K562 (cell line): ENCODE data around the gene PRSS8. TPM values are rescaled to one million over a fixed set of nuclear protein-coding genes. Genes with fewer than 3 reads are reported as not detected.

ENCODE experiments used
- ATAC-seq: fragments of 200-7000 bp; cut with Tn5 transposase; 3 replicates; pipeline ENCODE4 v1.9.1; 2020; ENCODE audit warnings: moderate library complexity
- BruUV-seq: library from RNA; stranded (reverse); fragments of 400-500 nt; replicated peaks from 2 replicates; lab custom pipeline; 2021; lab: Mats Ljungman, UMichigan
- CTCF ChIA-PET: fragments of 300-600 bp; formaldehyde crosslinking; extraction: SDS; loops from one replicate; lab custom pipeline; 2021; ENCODE audit warnings: low intra/inter-chr PET ratio; lab: Yijun Ruan, JAX
- POLR2A ChIA-PET: fragments of 300-600, 350-650 bp; sonication (Branson Sonifier 250); formaldehyde crosslinking; extraction: SDS; loops from one replicate; lab custom pipeline; 2021; ENCODE audit warnings: antibody characterized with exemption, inconsistent platforms; lab: Yijun Ruan, JAX
- DNase-seq, 4 experiments: peaks; one replicate each; pipeline versions ENCODE4 v3.0.0 to v3.0.0-alpha.2; 2011 to 2018; ENCODE audit warnings: low spot score in 3 of 4, mixed read lengths in 3 of 4; ENCODE audit errors: extremely low read depth in 1 of 4
- FAIRE-seq: peaks from 2 replicates; lab custom pipeline; 2011; peaks lifted over from hg19 to GRCh38; lab: Jason Lieb, UNC
- H2AFZ ChIP-seq: 2 replicates; pipeline ENCODE4 v1.6.0; 2011; ENCODE audit warnings: low read depth, low read length, control low read depth, inconsistent platforms
- H3K27ac ChIP-seq: fragments of 200-600 bp; 3 replicates; pipeline ENCODE4 v1.8.0; 2011; ENCODE audit warnings: low read depth, mild to moderate bottlenecking, control low read depth, inconsistent platforms, low read length, moderate library complexity, mixed read lengths; ENCODE audit errors: extremely low read depth
- H3K27me3 ChIP-seq, 2 experiments: fragments of 300-600 bp in 1 of 2; 2 replicates in 1 of 2; 3 replicates in 1 of 2; pipeline versions ENCODE4 v1.6.0 to v1.8.0; 2011; ENCODE audit warnings: inconsistent platforms in 2 of 2, low read length in 2 of 2, mild to moderate bottlenecking in 1 of 2, mixed read lengths in 1 of 2, moderate library complexity in 1 of 2; ENCODE audit not compliant: control insufficient read depth in 2 of 2, insufficient read depth in 2 of 2
- H3K36me3 ChIP-seq: fragments of 300-600 bp; 3 replicates; pipeline ENCODE4 v1.8.0; 2011; ENCODE audit warnings: mild to moderate bottlenecking, low read length, inconsistent platforms; ENCODE audit not compliant: control insufficient read depth, insufficient read depth
- H3K4me1 ChIP-seq, 2 experiments: fragments of 200-600 bp in 1 of 2; replicated peaks in 1 of 2; 2 replicates in 1 of 2; 3 replicates in 1 of 2; pipeline versions ENCODE4 v1.5.1 to v1.8.0; 2011; ENCODE audit warnings: inconsistent platforms in 2 of 2, low read length in 2 of 2, mild to moderate bottlenecking in 1 of 2, mixed read lengths in 1 of 2, moderate library complexity in 1 of 2; ENCODE audit not compliant: control insufficient read depth in 2 of 2, insufficient read depth in 2 of 2
- H3K4me2 ChIP-seq: 2 replicates; pipeline ENCODE4 v1.6.1; 2011; ENCODE audit warnings: low read length, control low read depth, inconsistent platforms, mixed read lengths; ENCODE audit not compliant: insufficient read depth
- H3K4me3 ChIP-seq: fragments of 200-600 bp; sonication (generic), shearing (Covaris generic); 2 replicates; pipeline ENCODE4 v1.5.1; 2016; ENCODE audit warnings: control low read depth, inconsistent platforms
- H3K79me2 ChIP-seq: fragments of 200-600 bp; 3 replicates; pipeline ENCODE4 v1.8.0; 2011; ENCODE audit warnings: low read length, inconsistent platforms; ENCODE audit not compliant: control insufficient read depth, insufficient read depth
- H3K9ac ChIP-seq, 2 experiments: 2 replicates each; pipeline versions ENCODE4 v1.6.0 to v1.6.1; 2011; ENCODE audit warnings: low read depth in 2 of 2, low read length in 2 of 2, control low read depth in 1 of 2, inconsistent platforms in 1 of 2, mild to moderate bottlenecking in 1 of 2, mixed read lengths in 1 of 2; ENCODE audit not compliant: insufficient read depth in 1 of 2
- H3K9me1 ChIP-seq: one replicate; pipeline ENCODE4 v1.6.0; 2011; ENCODE audit warnings: inconsistent platforms, mild to moderate bottlenecking, low read length, moderate library complexity; ENCODE audit not compliant: control insufficient read depth, insufficient read depth
- H3K9me3 ChIP-seq: replicated peaks from 2 replicates; pipeline ENCODE4 v1.5.1; 2011; ENCODE audit warnings: low read depth, low read length, inconsistent platforms; ENCODE audit not compliant: control insufficient read depth, insufficient read depth
- H4K20me1 ChIP-seq: replicated peaks from 2 replicates; pipeline ENCODE4 v1.6.1; 2011; ENCODE audit warnings: low read length, inconsistent platforms, mixed read lengths; ENCODE audit not compliant: control insufficient read depth, insufficient read depth
- POLR2G ChIP-seq: fragments of 200-400 bp; formaldehyde crosslinking; IDR thresholded peaks from 2 replicates; pipeline ENCODE4 v1.6.1; 2017; ENCODE audit warnings: low read depth, mild to moderate bottlenecking, antibody characterized with exemption, low read length, moderate library complexity
- RBFOX2 ChIP-seq: fragments of 200-400 bp; formaldehyde crosslinking; IDR thresholded peaks from 2 replicates; pipeline ENCODE4 v1.6.1; 2017; ENCODE audit warnings: low read depth, mild to moderate bottlenecking, low read length, moderate library complexity
- RBM22 ChIP-seq: fragments of 200-400 bp; formaldehyde crosslinking; IDR thresholded peaks from 2 replicates; pipeline ENCODE4 v1.6.1; 2018; ENCODE audit warnings: low read length, low read depth; ENCODE audit not compliant: poor library complexity, severe bottlenecking
- SUPT5H ChIP-seq: fragments of 450-650 bp; IDR thresholded peaks from 2 replicates; pipeline ENCODE4 v1.6.1; 2016
- ZNF586 ChIP-seq: fragments of 450-650 bp; formaldehyde crosslinking; conservative IDR thresholded peaks from 2 replicates; pipeline ENCODE4 v1.4.0; 2020; ENCODE audit warnings: mild to moderate bottlenecking, moderate library complexity
- WGBS: fragments of 100-300 bp; shearing (Covaris generic); methylation state at CpG from one replicate; pipeline ENCODE4 v1.1.6; 2016; ENCODE audit warnings: low coverage, mixed read lengths; ENCODE audit not compliant: insufficient coverage; ENCODE audit errors: missing lambda C conversion rate; 5-methylcytosine and 5-hydroxymethylcytosine counted together
- in situ Hi-C: fragments of 300-500 bp; cut with MboI; formaldehyde crosslinking; loops from 4 replicates; pipeline ENCODE4 v1.15.0; 2018; ENCODE audit warnings: inconsistent platforms, mixed read lengths
- intact Hi-C: fragments of 100-400 bp; cut with micrococcal nuclease; formaldehyde crosslinking; loops from 2 replicates; pipeline ENCODE4 v1.14.2; 2022
- polyA plus RNA-seq, 8 experiments: library from polyadenylated mRNA; depleted of rRNA in 4 of 8; stranded (reverse) in 5 of 8; unstranded in 3 of 8; fragments of >200 nt; fragmentation: Nextera tagmentation in 2 of 8; fragmentation: Illumina TruSeq in 1 of 8; extraction: Ambion mirVana in 2 of 8; extraction: Trizol in 1 of 8; gene quantifications; 2 replicates each; pipeline versions ENCODE4 v1.2.1 to v1.2.3, GENCODE V29; 2011 to 2014; ENCODE audit warnings: inconsistent platforms in 1 of 8, missing spikeins in 1 of 8
- total RNA-seq, 7 experiments: library from RNA; depleted of rRNA in 6 of 7; stranded (reverse); fragments of >200 nt in 6 of 7; fragmentation: Illumina TruSeq in 2 of 7; extraction: Trizol in 2 of 7; gene quantifications; 2 replicates each; pipeline versions ENCODE4 v1.2.1 to v1.2.3, GENCODE V29; 2011 to 2021; ENCODE audit warnings: low replicate concordance in 1 of 7

PRSS8 gene
- total and polyA plus RNA-seq, 9 of the 15 experiments (the other 6 are each of a cell fraction or from before 2014, with no cell fraction given): 0.25 to 3.9 (median 1.3) TPM; not detected in 1

- 98% methylated on average over 9 of the region's 14 CpGs for WGBS
- Histone ChIP-seq H3K4me2 (no peak overlapping the region), H3K4me3 (no peak overlapping the region), H3K9ac (no peak overlapping the region), H2AFZ (no peak overlapping the region), H3K27ac (no peak overlapping the region), H3K9me3 (no peaks in the 10 kb centered on the region), H3K9me1 (peaks cover 8% of the 10 kb centered on the region), H3K36me3 (peaks cover 88% of the 10 kb centered on the region), H3K4me1 (peaks cover 14% of the 10 kb centered on the region in 2 experiments), H4K20me1 (peaks cover 49% of the 10 kb centered on the region), H3K79me2 (peaks cover 99% of the 10 kb centered on the region), H3K27me3 (no peaks in the 10 kb centered on the region; a peak in 1 of 5 replicates)
- no TSS peak for BruUV-seq
- intact Hi-C loops: loop anchor here (1.0 to 10.0 kb wide), 2 partner anchors 8 to 260 kb away; partner anchors contain the start of gene ZNF843
- DNase-seq (peak in 2 of 4 experiments; percentile 30 to 31), FAIRE-seq (no peak), ATAC-seq (no peak)
- TF ChIP-seq RBFOX2 (peak; percentile 78), RBM22 (peak; percentile 87), SUPT5H (0 out of 2 replicates have a peak, but pooled peaks have one; percentile 41), ZNF586 (CRISPR knock-in tag) (no peak), POLR2G (peak; percentile 64)
- POLR2A ChIA-PET: interaction anchor here (0.6 to 3.5 kb wide), 7 partner anchors 10 to 265 kb away, joined by 3 to 31 read pairs (median 4); no protein-coding TSS in a partner anchor
- in situ Hi-C loops: no loop called here
- CTCF ChIA-PET: no interaction called here
These were observed 49.4 kb upstream of the PRSS8 start for GRCh38 chr16:31184888-31185287.
